H1 (cell line): ENCODE data around the gene RBP5. TPM values are rescaled to one million over a fixed set of nuclear protein-coding genes. Genes with fewer than 3 reads are reported as not detected.

Experiments
- CTCF ChIA-PET: fragments of 300-600 bp; sonication (Branson Sonifier 250); formaldehyde crosslinking; loops from one replicate; lab custom pipeline; 2021; ENCODE audit not compliant: partially characterized antibody; lab: Charles Lee
- POLR2A ChIA-PET: fragments of 300-600 bp; sonication (Branson Sonifier 250); formaldehyde crosslinking; loops from one replicate; lab custom pipeline; 2021; ENCODE audit warnings: inconsistent platforms; ENCODE audit not compliant: partially characterized antibody; lab: Charles Lee
- DNase-seq, 2 experiments: peaks; one replicate each; pipeline versions ENCODE4 v3.0.0 to v3.0.0-alpha.2; 2010 to 2022; ENCODE audit warnings: low spot score in 2 of 2, low read depth in 1 of 2, mixed read lengths in 1 of 2
- FAIRE-seq: peaks from 2 replicates; lab custom pipeline; 2011; peaks lifted over from hg19 to GRCh38; lab: Jason Lieb, UNC
- H2AFZ ChIP-seq: 2 replicates; pipeline ENCODE4 v1.8.1; 2012; ENCODE audit warnings: low read length, inconsistent platforms
- H2AK5ac ChIP-seq: 2 replicates; pipeline ENCODE4 v1.6.1; 2013; ENCODE audit warnings: low read depth, low read length
- H2BK120ac ChIP-seq: replicated peaks from 2 replicates; pipeline ENCODE3; 2013; ENCODE audit warnings: low read depth, low read length, inconsistent platforms
- H2BK12ac ChIP-seq: 2 replicates; pipeline ENCODE4 v1.6.1; 2013; ENCODE audit warnings: low read depth, low read length
- H2BK15ac ChIP-seq: 2 replicates; pipeline ENCODE4 v1.6.1; 2013; ENCODE audit warnings: low read length
- H2BK20ac ChIP-seq: 2 replicates; pipeline ENCODE4 v1.6.1; 2013; ENCODE audit warnings: low read length
- H2BK5ac ChIP-seq: 2 replicates; pipeline ENCODE4 v1.6.1; 2013; ENCODE audit warnings: low read depth, low read length
- H3K14ac ChIP-seq: 2 replicates; pipeline ENCODE4 v1.6.1; 2013; ENCODE audit warnings: inconsistent platforms; ENCODE audit not compliant: insufficient read length
- H3K18ac ChIP-seq: 2 replicates; pipeline ENCODE4 v1.6.1; 2013; ENCODE audit warnings: low read length; ENCODE audit errors: extremely low read depth
- H3K23ac ChIP-seq: 2 replicates; pipeline ENCODE4 v1.6.1; 2013; ENCODE audit warnings: inconsistent platforms; ENCODE audit not compliant: insufficient read length
- H3K23me2 ChIP-seq: 2 replicates; pipeline ENCODE4 v1.6.1; 2013; ENCODE audit warnings: low read depth, low read length
- H3K27ac ChIP-seq: 2 replicates; pipeline ENCODE4 v1.6.1; 2011; ENCODE audit warnings: low read depth, low read length, inconsistent platforms
- H3K27me3 ChIP-seq, 4 experiments: replicated peaks in 1 of 4; 1 replicate in 1 of 4; 2 replicates in 3 of 4; pipeline versions ENCODE4 v1.6.1 to v1.8.1; 2011 to 2013; ENCODE audit warnings: low read length in 3 of 4, mild to moderate bottlenecking in 3 of 4, inconsistent platforms in 2 of 4, mixed read lengths in 2 of 4, moderate library complexity in 1 of 4; ENCODE audit not compliant: control insufficient read depth in 3 of 4, insufficient read depth in 3 of 4; ENCODE audit errors: extremely low read depth in 1 of 4
- H3K36me3 ChIP-seq, 4 experiments: 2 replicates each; pipeline versions ENCODE4 v1.6.1 to v1.8.1; 2011 to 2013; ENCODE audit warnings: mild to moderate bottlenecking in 4 of 4, low read length in 3 of 4, moderate library complexity in 2 of 4, control low read depth in 1 of 4, inconsistent platforms in 1 of 4; ENCODE audit not compliant: insufficient read depth in 4 of 4, control insufficient read depth in 2 of 4
- H3K4ac ChIP-seq: replicated peaks from 2 replicates; pipeline ENCODE3; 2013; ENCODE audit warnings: low read length, low read depth, mixed read lengths, inconsistent platforms; ENCODE audit not compliant: insufficient read length
- H3K4me1 ChIP-seq, 4 experiments: replicated peaks in 1 of 4; 1 replicate in 1 of 4; 2 replicates in 3 of 4; pipeline versions ENCODE4 v1.6.1 to v1.8.1; 2011 to 2013; ENCODE audit warnings: low read length in 3 of 4, inconsistent platforms in 2 of 4, mixed read lengths in 1 of 4; ENCODE audit not compliant: insufficient read depth in 4 of 4, control insufficient read depth in 3 of 4
- H3K4me2 ChIP-seq, 2 experiments: 2 replicates each; pipeline versions ENCODE4 v1.6.1 to v1.8.1; 2011 to 2013; ENCODE audit warnings: low read depth in 2 of 2, low read length in 2 of 2, control low read depth in 1 of 2, inconsistent platforms in 1 of 2, mild to moderate bottlenecking in 1 of 2; ENCODE audit not compliant: insufficient read depth in 1 of 2
- H3K4me3 ChIP-seq, 4 experiments: fragments of 200-600, 300-600 bp in 1 of 4; sonication (generic), shearing (Covaris generic), sonication (Bioruptor Twin) in 1 of 4; 2 replicates each; pipeline versions ENCODE4 v1.5.1 to v1.8.1; 2011 to 2016; ENCODE audit warnings: low read length in 4 of 4, low read depth in 3 of 4, control low read depth in 2 of 4, inconsistent platforms in 2 of 4, mild to moderate bottlenecking in 2 of 4, mixed read lengths in 1 of 4, moderate library complexity in 1 of 4; ENCODE audit not compliant: insufficient read depth in 2 of 4; ENCODE audit errors: extremely low read depth in 1 of 4
- H3K56ac ChIP-seq: replicated peaks from 2 replicates; pipeline ENCODE3; 2013; ENCODE audit warnings: low read depth, mild to moderate bottlenecking, mixed read lengths, low read length, inconsistent platforms; ENCODE audit not compliant: insufficient read length
- H3K79me1 ChIP-seq: 2 replicates; pipeline ENCODE4 v1.6.1; 2013; ENCODE audit warnings: low read depth, low read length, control low read depth
- H3K79me2 ChIP-seq, 2 experiments: 2 replicates each; pipeline versions ENCODE4 v1.6.1 to v1.8.1; 2012 to 2013; ENCODE audit warnings: low read length in 2 of 2, mild to moderate bottlenecking in 2 of 2, inconsistent platforms in 1 of 2; ENCODE audit not compliant: insufficient read depth in 2 of 2, control insufficient read depth in 1 of 2
- H3K9ac ChIP-seq, 4 experiments: replicated peaks in 1 of 4; 1 replicate in 1 of 4; 2 replicates in 3 of 4; pipeline versions ENCODE4 v1.6.1 to v1.8.1; 2011 to 2013; ENCODE audit warnings: low read depth in 3 of 4, low read length in 3 of 4, control low read depth in 2 of 4, mild to moderate bottlenecking in 2 of 4, moderate library complexity in 2 of 4, inconsistent platforms in 1 of 4; ENCODE audit errors: extremely low read depth in 1 of 4
- H3K9me3 ChIP-seq, 2 experiments: 2 replicates each; pipeline versions ENCODE4 v1.6.1 to v1.8.1; 2012 to 2013; ENCODE audit warnings: mild to moderate bottlenecking in 2 of 2, moderate library complexity in 2 of 2, control low read depth in 1 of 2, inconsistent platforms in 1 of 2, low read depth in 1 of 2, low read length in 1 of 2, mixed read lengths in 1 of 2; ENCODE audit not compliant: insufficient read depth in 2 of 2
- H4K20me1 ChIP-seq, 2 experiments: replicated peaks in 1 of 2; 2 replicates each; pipeline versions ENCODE3 to v1.8.1; 2011 to 2013; ENCODE audit warnings: inconsistent platforms in 2 of 2, low read length in 2 of 2, mild to moderate bottlenecking in 1 of 2; ENCODE audit not compliant: insufficient read depth in 2 of 2, control insufficient read depth in 1 of 2
- H4K5ac ChIP-seq: 2 replicates; pipeline ENCODE4 v1.6.1; 2013; ENCODE audit warnings: low read length, low read depth, mixed read lengths, inconsistent platforms; ENCODE audit not compliant: insufficient read length
- H4K8ac ChIP-seq: 2 replicates; pipeline ENCODE4 v1.8.0; 2013; ENCODE audit warnings: mild to moderate bottlenecking, moderate library complexity, low read length, inconsistent platforms; ENCODE audit not compliant: insufficient read depth; ENCODE audit errors: extremely low read depth
- H4K91ac ChIP-seq: replicated peaks from 2 replicates; pipeline ENCODE3; 2013; ENCODE audit warnings: low read length, mixed read lengths, inconsistent platforms; ENCODE audit not compliant: insufficient read length
- BCL11A ChIP-seq, 2 experiments: IDR thresholded peaks; one replicate each; pipeline ENCODE4 v1.6.1; 2011; ENCODE audit warnings: low read depth in 2 of 2, low read length in 2 of 2, mild to moderate bottlenecking in 2 of 2
- CBX8 ChIP-seq: fragments of 300-800, 300-1000 bp; sonication (generic); IDR thresholded peaks from 2 replicates; pipeline ENCODE4 v1.7.1; 2016; ENCODE audit warnings: low read depth, low read length, borderline replicate concordance
- EP300 ChIP-seq, 2 experiments: IDR thresholded peaks; 1 replicate in 1 of 2; 2 replicates in 1 of 2; pipeline ENCODE4 v1.6.1; 2011 to 2012; ENCODE audit warnings: low read depth in 2 of 2, low read length in 2 of 2, mild to moderate bottlenecking in 2 of 2, borderline replicate concordance in 1 of 2, inconsistent platforms in 1 of 2, moderate library complexity in 1 of 2
- GABPA ChIP-seq: IDR thresholded peaks from 2 replicates; pipeline ENCODE4 v1.6.1; 2011; ENCODE audit warnings: mild to moderate bottlenecking, low read length, moderate library complexity, borderline replicate concordance; ENCODE audit not compliant: insufficient read depth
- WGBS, 2 experiments: shearing (Covaris generic) in 1 of 2; methylation state at CpG; one replicate each; pipeline versions ENCODE4 v1.1.6 to v1.1.7; 2013 to 2015; ENCODE audit warnings: low lambda C conversion rate in 2 of 2, mixed read lengths in 2 of 2, inconsistent platforms in 1 of 2, low coverage in 1 of 2, missing lambda C conversion rate in 1 of 2; ENCODE audit not compliant: insufficient replicate concordance in 2 of 2, insufficient coverage in 1 of 2, insufficient read length in 1 of 2; ENCODE audit errors: extremely low coverage in 1 of 2, missing lambda C conversion rate in 1 of 2; 5-methylcytosine and 5-hydroxymethylcytosine counted together
- polyA plus RNA-seq, 7 experiments: library from polyadenylated mRNA; depleted of rRNA in 3 of 7; stranded (reverse) in 5 of 7; unstranded in 2 of 7; fragments of >200 nt in 5 of 7; fragments of 200-250 nt in 2 of 7; gene quantifications; 1 replicate in 5 of 7; 2 replicates in 1 of 7; 4 replicates in 1 of 7; pipeline versions ENCODE4 v1.2.1 to v1.2.3, GENCODE V29; 2011 to 2013; ENCODE audit warnings: missing spikeins in 2 of 7, mixed read lengths in 2 of 7
- total RNA-seq: library from RNA; stranded (reverse); fragmentation: NEBNext Ultra II Directional; extraction: Animal tissue kit (Norgen Biotek cat#: 25700); gene quantifications from 2 replicates; pipeline ENCODE4 v1.2.1, GENCODE V29; 2021
- TF ChIP-seq, protein P1 (sequence below): IDR thresholded peaks from 2 replicates; pipeline ENCODE4 v1.6.1; 2011; ENCODE audit warnings: low read length, improper control_type of control experiment

RBP5 gene
- total and polyA plus RNA-seq, 2 of the 8 experiments (the other 6 are each of a cell fraction or from before 2014, with no cell fraction given), result 1.2 to 1.9 TPM

GRCh38 chr12:7136676-7137075 lies 8.0 kb upstream of the RBP5 start:
- no peak overlapping the region for H4K91ac ChIP-seq
- TF ChIP-seq GABPA (no peak), BCL11A (IDR thresholded peaks at IDR 0.05; ENCODE audit: low read depth in 2 of 2, low read length in 2 of 2) (no peak), CBX8 (no peak), EP300 (IDR thresholded peaks at IDR 0.05; ENCODE audit: borderline replicate concordance in 1 of 2, low read depth in 2 of 2, low read length in 2 of 2) (no peak)
- TF ChIP-seq, protein P1, sequence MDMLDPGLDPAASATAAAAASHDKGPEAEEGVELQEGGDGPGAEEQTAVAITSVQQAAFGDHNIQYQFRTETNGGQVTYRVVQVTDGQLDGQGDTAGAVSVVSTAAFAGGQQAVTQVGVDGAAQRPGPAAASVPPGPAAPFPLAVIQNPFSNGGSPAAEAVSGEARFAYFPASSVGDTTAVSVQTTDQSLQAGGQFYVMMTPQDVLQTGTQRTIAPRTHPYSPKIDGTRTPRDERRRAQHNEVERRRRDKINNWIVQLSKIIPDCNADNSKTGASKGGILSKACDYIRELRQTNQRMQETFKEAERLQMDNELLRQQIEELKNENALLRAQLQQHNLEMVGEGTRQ, result no peak

More at GRCh38 chr12:7136676-7137075, 8.0 kb upstream of the RBP5 start:
- no peak overlapping the region for H3K56ac ChIP-seq
- no peak overlapping the region for H3K4me3 ChIP-seq
- no peak overlapping the region for H3K18ac ChIP-seq
- no peak overlapping the region for H3K9ac ChIP-seq
- H2BK20ac ChIP-seq, result no peak overlapping the region
- no peak overlapping the region for H4K5ac ChIP-seq
- FAIRE-seq, result no peak
- H2BK12ac ChIP-seq, result no peak overlapping the region
- peaks cover 4 to 20% (median 9%) of the 10 kb centered on the region in 4 experiments; a peak in 7 of 8 replicates for H3K36me3 ChIP-seq
- no peak overlapping the region; the same call in 1 of the 2 replicates for H2BK5ac ChIP-seq
- H3K79me1 ChIP-seq, result peaks cover 2% of the 10 kb centered on the region; the same call in 1 of the 2 replicates
- no peak overlapping the region for H3K23ac ChIP-seq
- no peak overlapping the region for H2AK5ac ChIP-seq
- no peaks in the 10 kb centered on the region for H3K27me3 ChIP-seq
- H2AFZ ChIP-seq, result no peak overlapping the region
- peaks cover 0 to 3% (median under 1%) of the 10 kb centered on the region in 4 experiments; a peak in 3 of 7 replicates for H3K4me1 ChIP-seq
- peaks cover 0 to 3% of the 10 kb centered on the region in 2 experiments; a peak in 1 of 4 replicates for H3K9me3 ChIP-seq
- 89% methylated on average over 3 of the region's 3 CpGs; no CpG with 5 or more reads in 1 of the 2 experiments for WGBS, 2 experiments
- no peak overlapping the region for H3K14ac ChIP-seq
- H3K79me2 ChIP-seq, result no peaks in the 10 kb centered on the region
- no peak overlapping the region for H3K4me2 ChIP-seq
- CTCF ChIA-PET, result interaction anchor here (1.6 to 2.5 kb wide), 2 partner anchors 8 to 28 kb away, joined by 6 to 14 read pairs; partner anchors contain the start of gene C1RL
- no peaks in the 10 kb centered on the region for H3K23me2 ChIP-seq
- H4K8ac ChIP-seq, result no peak overlapping the region
- H2BK120ac ChIP-seq, result no peak overlapping the region
- POLR2A ChIA-PET, result interaction anchor here (1.7 kb wide), 1 partner anchor 29 kb away, joined by 5 read pairs; no protein-coding TSS in a partner anchor
- DNase-seq, result no peak
- H3K27ac ChIP-seq, result no peak overlapping the region
- no peak overlapping the region for H3K4ac ChIP-seq
- H2BK15ac ChIP-seq, result no peak overlapping the region
- H4K20me1 ChIP-seq, result peaks cover 0 to 3% of the 10 kb centered on the region in 2 experiments
